GM23248 (cell line): Measurements from ENCODE around the gene EPHA3. TPM values are rescaled to one million over a fixed set of nuclear protein-coding genes. Genes with fewer than 3 reads are reported as not detected.

ENCODE experiments used
- DNase-seq: peaks from one replicate; pipeline ENCODE4 v3.0.0-alpha.2; 2015
- H2AFZ ChIP-seq: fragments of 200-600 bp; sonication (generic); 2 replicates; pipeline ENCODE4 v1.6.1; 2016; ENCODE audit warnings: antibody characterized with exemption
- H3F3A ChIP-seq: fragments of 200-600 bp; sonication (generic); 2 replicates; pipeline ENCODE4 v1.6.1; 2016; ENCODE audit warnings: mild to moderate bottlenecking, antibody characterized with exemption, mixed run types; ENCODE audit not compliant: insufficient read depth
- H3K27ac ChIP-seq: fragments of 200-600 bp; sonication (generic); 2 replicates; pipeline ENCODE4 v1.5.1; 2016; ENCODE audit warnings: mild to moderate bottlenecking
- H3K27me3 ChIP-seq: fragments of 200-600 bp; sonication (generic); replicated peaks from 2 replicates; pipeline ENCODE4 v1.6.1; 2016; ENCODE audit warnings: mild to moderate bottlenecking; ENCODE audit not compliant: insufficient read depth
- H3K36me3 ChIP-seq: fragments of 200-600 bp; sonication (generic); 2 replicates; pipeline ENCODE4 v1.6.1; 2016; ENCODE audit warnings: low read depth, mild to moderate bottlenecking
- H3K4me1 ChIP-seq: fragments of 200-600 bp; sonication (generic); 2 replicates; pipeline ENCODE4 v1.6.1; 2016; ENCODE audit warnings: mild to moderate bottlenecking; ENCODE audit not compliant: insufficient read depth
- H3K4me2 ChIP-seq: fragments of 200-600 bp; sonication (generic); one replicate; pipeline ENCODE4 v1.6.1; 2016; ENCODE audit warnings: mild to moderate bottlenecking; ENCODE audit not compliant: unreplicated experiment
- H3K4me3 ChIP-seq: fragments of 200-600 bp; sonication (generic); 2 replicates; pipeline ENCODE4 v1.5.1; 2016; ENCODE audit warnings: mild to moderate bottlenecking
- H3K79me2 ChIP-seq: fragments of 200-600 bp; sonication (generic); 2 replicates; pipeline ENCODE4 v1.6.1; 2016; ENCODE audit warnings: mild to moderate bottlenecking; ENCODE audit not compliant: insufficient read depth
- H3K9ac ChIP-seq: fragments of 200-600 bp; sonication (generic); 2 replicates; pipeline ENCODE4 v1.6.1; 2016; ENCODE audit warnings: mild to moderate bottlenecking
- H3K9me2 ChIP-seq: fragments of 200-600 bp; sonication (generic); 2 replicates; pipeline ENCODE4 v1.6.1; 2016; ENCODE audit warnings: mixed run types, mild to moderate bottlenecking, moderate library complexity; ENCODE audit not compliant: insufficient read depth
- H3K9me3 ChIP-seq: fragments of 200-600 bp; sonication (generic); one replicate; pipeline ENCODE4 v1.6.1; 2017; ENCODE audit warnings: low read depth
- H4K20me1 ChIP-seq: fragments of 200-600 bp; sonication (generic); 2 replicates; pipeline ENCODE4 v1.6.0; 2016; ENCODE audit not compliant: insufficient read depth
- EZH2 ChIP-seq: fragments of 200-600 bp; sonication (generic); IDR thresholded peaks from 2 replicates; pipeline ENCODE4 v1.6.1; 2018; ENCODE audit warnings: antibody characterized with exemption, mild to moderate bottlenecking; ENCODE audit not compliant: insufficient read depth, poor library complexity, severe bottlenecking
- EZH2phosphoT487 ChIP-seq: fragments of 200-600 bp; sonication (generic); IDR thresholded peaks from 2 replicates; pipeline ENCODE4 v1.6.1; 2018; ENCODE audit warnings: antibody characterized with exemption, moderate library complexity, mild to moderate bottlenecking, low read depth; ENCODE audit not compliant: insufficient read depth
- WGBS, 2 experiments: methylation state at CpG; one replicate each; pipeline ENCODE4 v1.1.6; 2015 to 2017; ENCODE audit warnings: low lambda C conversion rate in 2 of 2, low coverage in 1 of 2; ENCODE audit errors: missing lambda C conversion rate in 2 of 2; 5-methylcytosine and 5-hydroxymethylcytosine counted together
- in situ Hi-C: fragments of 300-500 bp; cut with MboI; formaldehyde crosslinking; loops from 2 replicates; pipeline ENCODE4 v1.15.0; 2020
- polyA plus RNA-seq: library from polyadenylated mRNA; unstranded; fragments of >200 nt; fragmentation: Nextera tagmentation; extraction: Ambion mirVana; gene quantifications from 2 replicates; pipeline ENCODE4 v1.2.1, GENCODE V29; 2016
- total RNA-seq: library from RNA; depleted of rRNA; stranded (reverse); fragments of >200 nt; shearing (Covaris generic); gene quantifications from 2 replicates; pipeline ENCODE4 v1.2.3, GENCODE V29; 2014

Gene EPHA3
- total and polyA plus RNA-seq, 2 experiments from 2014 or later = under 0.01 to 0.05 TPM

DNA sequence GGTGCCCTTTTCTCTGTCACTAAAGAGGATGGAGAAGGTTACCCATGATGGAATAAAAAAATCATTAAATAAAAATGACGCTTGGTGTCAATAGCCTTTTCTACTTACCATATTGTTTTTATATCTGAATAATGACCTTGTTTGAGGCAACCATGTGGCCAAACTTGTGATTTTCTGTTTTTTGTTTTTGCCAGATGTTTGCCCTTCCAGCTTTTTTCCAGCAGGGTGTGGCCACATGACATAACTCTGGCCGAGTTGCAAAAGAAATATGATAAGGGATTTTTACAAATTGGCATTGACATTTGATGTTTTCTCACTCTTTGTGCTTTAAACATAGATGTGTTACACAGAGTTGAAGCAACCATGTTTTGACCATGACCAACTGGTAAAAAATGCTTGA is 39.7 kb upstream of the EPHA3 start:
- Histone ChIP-seq H3K4me2 (no peak overlapping the region), H3K9ac (no peak overlapping the region), H3K9me3 (no peaks in the 10 kb centered on the region), H3K4me1 (no peaks in the 10 kb centered on the region), H2AFZ (no peak overlapping the region), H3K4me3 (no peak overlapping the region), H3F3A (no peaks in the 10 kb centered on the region), H4K20me1 (no peaks in the 10 kb centered on the region), H3K36me3 (no peaks in the 10 kb centered on the region), H3K79me2 (no peaks in the 10 kb centered on the region), H3K9me2 (no peaks in the 10 kb centered on the region), H3K27me3 (peaks cover 4% of the 10 kb centered on the region; the same call in 1 of the 2 replicates), H3K27ac (no peak overlapping the region)
- no peak for TF ChIP-seq EZH2phosphoT487
- TF ChIP-seq EZH2 = no peak
- 0 to 2% methylated on average over 2 of the region's 2 CpGs for WGBS, 2 experiments
- in situ Hi-C loops = no loop called here
- no peak for DNase-seq

DNA sequence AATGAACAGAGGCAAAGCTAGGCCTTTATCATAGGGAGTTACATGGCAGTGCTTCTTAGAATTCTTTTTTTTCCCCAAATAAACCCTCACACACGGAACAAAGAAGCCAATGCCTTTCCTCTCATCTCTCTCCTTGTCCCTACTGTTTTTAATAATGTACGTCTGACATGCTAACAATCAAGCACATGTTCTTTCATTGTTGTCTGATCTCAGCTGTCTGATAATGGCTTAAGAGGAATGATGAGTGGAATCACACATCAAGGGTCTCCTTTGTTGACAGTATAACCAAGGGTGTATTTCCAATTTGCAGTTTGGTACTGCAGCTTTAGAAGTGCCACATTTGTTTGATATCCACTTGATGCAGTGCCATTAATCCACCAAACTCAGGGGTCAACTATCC is 34.8 kb upstream of the EPHA3 start:
- H3K4me2 ChIP-seq = no peak overlapping the region
- H3K9me2 ChIP-seq = no peaks in the 10 kb centered on the region
- no peak overlapping the region for H3K27ac ChIP-seq
- DNase-seq = no peak
- H3K4me3 ChIP-seq = no peak overlapping the region
- WGBS, 2 experiments = 14 to 16% methylated on average over 2 of the region's 2 CpGs
- H3K4me1 ChIP-seq = no peaks in the 10 kb centered on the region
- H3K36me3 ChIP-seq = no peaks in the 10 kb centered on the region
- H3K27me3 ChIP-seq = no peaks in the 10 kb centered on the region
- H2AFZ ChIP-seq = no peak overlapping the region
- H3F3A ChIP-seq = no peaks in the 10 kb centered on the region
- in situ Hi-C loops = no loop called here
- H3K9me3 ChIP-seq = no peaks in the 10 kb centered on the region
- H3K9ac ChIP-seq = no peak overlapping the region
- no peaks in the 10 kb centered on the region for H4K20me1 ChIP-seq
- no peak for TF ChIP-seq EZH2
- no peak for TF ChIP-seq EZH2phosphoT487
- H3K79me2 ChIP-seq = no peaks in the 10 kb centered on the region

DNA sequence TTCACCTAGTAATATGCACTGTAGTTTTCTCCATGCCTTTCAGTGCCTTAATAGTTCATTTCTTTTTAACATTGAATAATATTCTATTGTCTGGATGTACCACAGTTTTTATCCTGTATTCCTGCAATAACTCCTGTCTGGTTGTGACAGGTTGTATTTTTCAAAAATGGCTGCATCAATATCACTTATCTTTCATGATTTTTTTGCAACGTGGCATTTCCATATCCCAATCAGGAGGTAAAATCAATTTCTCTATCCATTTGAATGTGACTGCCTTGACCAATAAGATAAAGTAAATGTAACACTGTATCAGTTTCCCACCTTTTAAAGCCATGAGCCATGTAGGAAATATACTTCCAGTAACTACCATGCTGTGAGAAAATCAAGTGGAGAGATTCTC is 27.5 kb upstream of the EPHA3 start:
- in situ Hi-C loops = no loop called here

GRCh38 chr3:89087851-89088250 is 19.6 kb upstream of the EPHA3 start:
- H3K27ac ChIP-seq = no peak overlapping the region
- H3K4me3 ChIP-seq = no peak overlapping the region
- H4K20me1 ChIP-seq = no peaks in the 10 kb centered on the region
- TF ChIP-seq EZH2phosphoT487 (no peak), EZH2 (no peak)
- DNase-seq = no peak
- H3K79me2 ChIP-seq = no peaks in the 10 kb centered on the region
- no peak overlapping the region for H3K4me2 ChIP-seq
- H3K27me3 ChIP-seq = 0 out of 2 replicates have a peak, but pooled peaks cover 5% of the 10 kb centered on the region
- WGBS, 2 experiments = 5 to 14% methylated on average over 1 of the region's 1 CpG
- no peaks in the 10 kb centered on the region for H3F3A ChIP-seq
- in situ Hi-C loops = no loop called here
- no peaks in the 10 kb centered on the region for H3K9me3 ChIP-seq
- no peaks in the 10 kb centered on the region for H3K9me2 ChIP-seq
- no peaks in the 10 kb centered on the region for H3K4me1 ChIP-seq
- no peaks in the 10 kb centered on the region for H3K36me3 ChIP-seq
- no peak overlapping the region for H3K9ac ChIP-seq
- H2AFZ ChIP-seq = no peak overlapping the region

More for the DNA sequence above, 27.5 kb upstream of the EPHA3 start:
- no peak overlapping the region for H3K4me3 ChIP-seq
- H3K27ac ChIP-seq = no peak overlapping the region
- H3K9me3 ChIP-seq = no peaks in the 10 kb centered on the region
- H3K9ac ChIP-seq = no peak overlapping the region
- H3K36me3 ChIP-seq = no peaks in the 10 kb centered on the region
- no peak for DNase-seq
- WGBS, 2 experiments = 9 to 10% methylated on average over 1 of the region's 1 CpG
- H3K4me2 ChIP-seq = no peak overlapping the region
- no peak overlapping the region for H2AFZ ChIP-seq
- H3K27me3 ChIP-seq = no peaks in the 10 kb centered on the region
- H4K20me1 ChIP-seq = no peaks in the 10 kb centered on the region
- TF ChIP-seq EZH2phosphoT487 (no peak), EZH2 (no peak)
- no peaks in the 10 kb centered on the region for H3F3A ChIP-seq
- H3K4me1 ChIP-seq = no peaks in the 10 kb centered on the region
- H3K9me2 ChIP-seq = no peaks in the 10 kb centered on the region
- no peaks in the 10 kb centered on the region for H3K79me2 ChIP-seq

DNA sequence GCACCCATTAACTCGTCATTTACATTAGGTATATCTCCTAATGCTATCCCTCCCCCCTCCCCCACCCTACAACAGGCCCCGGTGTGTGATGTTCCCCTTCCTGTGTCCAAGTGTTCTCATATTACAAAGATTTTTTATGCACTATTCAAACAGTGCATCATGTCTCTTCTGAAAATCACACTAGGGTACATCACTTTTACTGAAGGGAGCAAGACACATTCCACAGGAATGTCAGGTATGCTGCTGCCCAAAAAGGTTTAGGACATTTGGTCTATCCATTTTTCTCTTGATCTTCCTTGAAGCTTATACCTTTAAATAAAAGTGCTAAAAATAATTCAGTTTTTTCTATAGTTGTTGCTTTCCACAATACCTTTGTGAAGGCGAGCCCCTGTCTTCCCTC is 9.2 kb upstream of the EPHA3 start:
- TF ChIP-seq EZH2phosphoT487 = no peak
- TF ChIP-seq EZH2 = no peak
- H3K27me3 ChIP-seq = peaks cover 4% of the 10 kb centered on the region; the same call in 1 of the 2 replicates
- no peak overlapping the region for H2AFZ ChIP-seq
- WGBS, 2 experiments = 68 to 77% methylated on average over 2 to 3 of the region's 3 CpGs
- no peaks in the 10 kb centered on the region for H3K9me2 ChIP-seq
- H3K4me3 ChIP-seq = no peak overlapping the region
- DNase-seq = peak; percentile 1
- H3K9ac ChIP-seq = no peak overlapping the region
- in situ Hi-C loops = no loop called here
- H3K36me3 ChIP-seq = no peaks in the 10 kb centered on the region
- H3K4me2 ChIP-seq = no peak overlapping the region
- no peaks in the 10 kb centered on the region for H3K9me3 ChIP-seq
- no peaks in the 10 kb centered on the region for H3F3A ChIP-seq
- H3K79me2 ChIP-seq = no peaks in the 10 kb centered on the region
- H3K4me1 ChIP-seq = peaks cover 2% of the 10 kb centered on the region; the same call in 1 of the 2 replicates
- no peak overlapping the region for H3K27ac ChIP-seq
- no peaks in the 10 kb centered on the region for H4K20me1 ChIP-seq
